Measurements from ENCODE around the gene DCAF5. TPM values are rescaled to one million over a fixed set of nuclear protein-coding genes. Genes with fewer than 3 reads are reported as not detected.
"Not testable (repeated sequence)": the region's sequence is repeated elsewhere in the genome, so short reads cannot be mapped to it uniquely, and the experiment has no call there.

Gene DCAF5, protein sequence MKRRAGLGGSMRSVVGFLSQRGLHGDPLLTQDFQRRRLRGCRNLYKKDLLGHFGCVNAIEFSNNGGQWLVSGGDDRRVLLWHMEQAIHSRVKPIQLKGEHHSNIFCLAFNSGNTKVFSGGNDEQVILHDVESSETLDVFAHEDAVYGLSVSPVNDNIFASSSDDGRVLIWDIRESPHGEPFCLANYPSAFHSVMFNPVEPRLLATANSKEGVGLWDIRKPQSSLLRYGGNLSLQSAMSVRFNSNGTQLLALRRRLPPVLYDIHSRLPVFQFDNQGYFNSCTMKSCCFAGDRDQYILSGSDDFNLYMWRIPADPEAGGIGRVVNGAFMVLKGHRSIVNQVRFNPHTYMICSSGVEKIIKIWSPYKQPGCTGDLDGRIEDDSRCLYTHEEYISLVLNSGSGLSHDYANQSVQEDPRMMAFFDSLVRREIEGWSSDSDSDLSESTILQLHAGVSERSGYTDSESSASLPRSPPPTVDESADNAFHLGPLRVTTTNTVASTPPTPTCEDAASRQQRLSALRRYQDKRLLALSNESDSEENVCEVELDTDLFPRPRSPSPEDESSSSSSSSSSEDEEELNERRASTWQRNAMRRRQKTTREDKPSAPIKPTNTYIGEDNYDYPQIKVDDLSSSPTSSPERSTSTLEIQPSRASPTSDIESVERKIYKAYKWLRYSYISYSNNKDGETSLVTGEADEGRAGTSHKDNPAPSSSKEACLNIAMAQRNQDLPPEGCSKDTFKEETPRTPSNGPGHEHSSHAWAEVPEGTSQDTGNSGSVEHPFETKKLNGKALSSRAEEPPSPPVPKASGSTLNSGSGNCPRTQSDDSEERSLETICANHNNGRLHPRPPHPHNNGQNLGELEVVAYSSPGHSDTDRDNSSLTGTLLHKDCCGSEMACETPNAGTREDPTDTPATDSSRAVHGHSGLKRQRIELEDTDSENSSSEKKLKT
- 10 to 100 TPM; 38.4 to 41.2 TPM for total RNA-seq

DNA sequence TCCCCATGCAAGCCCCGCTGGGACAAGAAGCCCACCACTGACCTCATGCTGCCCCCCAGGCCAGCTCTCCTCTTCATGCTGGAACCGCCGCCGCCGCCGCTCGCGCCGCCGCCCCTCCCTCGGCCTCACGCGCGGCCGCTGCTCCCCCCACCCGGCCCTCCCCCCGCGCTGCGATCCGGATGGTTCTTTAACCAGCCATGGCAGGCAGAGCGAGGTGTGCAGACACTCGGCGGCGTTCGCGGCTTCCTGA, at the start of gene DCAF5:
DCAF5 (minus strand) TSS at position 218 of the 250 bp plus-strand sequence; CDS start at position 77, 141 bp downstream.
- H3K27me3 Mint-ChIP-seq (ENCODE audit: low read depth), result peaks cover 22% of the 10 kb centered on the region
- ChIA-PET POLR2A (interaction anchor here (0.6 to 3.2 kb wide), 6 partner anchors 8 to 245 kb away, joined by 3 to 16 read pairs (median 6); partner anchors contain the start of genes ERH, EXD2 and SLC39A9), CTCF (interaction anchor here (1.5 to 5.3 kb wide), 4 partner anchors 18 to 241 kb away, joined by 3 to 56 read pairs (median 16); no protein-coding TSS in a partner anchor)
- peaks cover 34% of the 10 kb centered on the region for H3K4me1 Mint-ChIP-seq (ENCODE audit: low read depth)
- H3K36me3 Mint-ChIP-seq (ENCODE audit: low read depth), result peaks cover 26% of the 10 kb centered on the region
- H3K27ac Mint-ChIP-seq, result peak within 1 kb of the TSS; percentile 91
- ATAC-seq, result no peak
- peak within 1 kb of the TSS; percentile 92 for H3K4me3 Mint-ChIP-seq
- H3K9me3 Mint-ChIP-seq (ENCODE audit: insufficient read depth), result no peaks in the 10 kb centered on the region
- peak; percentile 97 for DNase-seq

GRCh38 chr14:69199786-69200185, 46.9 kb upstream of the DCAF5 start:
- Mint-ChIP-seq H3K27me3 (ENCODE audit: low read depth) (no peaks in the 10 kb centered on the region), H3K4me3 (no peak overlapping the region), H3K36me3 (ENCODE audit: low read depth) (no peaks in the 10 kb centered on the region), H3K4me1 (ENCODE audit: low read depth) (no peaks in the 10 kb centered on the region), H3K9me3 (ENCODE audit: insufficient read depth) (no peaks in the 10 kb centered on the region), H3K27ac (no peak overlapping the region)
- POLR2A ChIA-PET, result no interaction called here
- CTCF ChIA-PET, result interaction anchor here (1.2 kb wide), 1 partner anchor 70 kb away, joined by 3 read pairs; no protein-coding TSS in a partner anchor
- ATAC-seq, result no peak
- no peak for DNase-seq

- Mint-ChIP-seq H3K4me3 (no peak overlapping the region), H3K27ac (no peak overlapping the region), H3K4me1 (ENCODE audit: low read depth) (peaks cover 20% of the 10 kb centered on the region), H3K36me3 (ENCODE audit: low read depth) (no peaks in the 10 kb centered on the region), H3K27me3 (ENCODE audit: low read depth) (no peaks in the 10 kb centered on the region), H3K9me3 (ENCODE audit: insufficient read depth) (no peaks in the 10 kb centered on the region)
- POLR2A ChIA-PET, result no interaction called here
- CTCF ChIA-PET, result interaction anchor here (1.5 kb wide), 1 partner anchor 49 kb away, joined by 3 read pairs; no protein-coding TSS in a partner anchor
- no peak for DNase-seq
- ATAC-seq, result no peak
These were observed 40.8 kb upstream of the DCAF5 start for GRCh38 chr14:69193721-69194120.

GRCh38 chr14:69191340-69192111, 38.6 kb upstream of the DCAF5 start, which contains the start of gene EXD2:
TSS of gene EXD2 (plus strand) at chr14:69191498. CDS start at chr14:69209471, 17,973 bp downstream.
- H3K4me1 Mint-ChIP-seq (ENCODE audit: low read depth), result peaks cover 20% of the 10 kb centered on the region
- H3K27me3 Mint-ChIP-seq (ENCODE audit: low read depth), result peaks cover 4% of the 10 kb centered on the region
- H3K36me3 Mint-ChIP-seq (ENCODE audit: low read depth), result no peaks in the 10 kb centered on the region
- peak within 1 kb of the TSS; percentile 88 for H3K4me3 Mint-ChIP-seq
- ChIA-PET CTCF (interaction anchor here (0.8 to 3.8 kb wide), 8 partner anchors 10 to 393 kb away, joined by 3 to 22 read pairs (median 4); no protein-coding TSS in a partner anchor), POLR2A (interaction anchor here (1.1 to 2.4 kb wide), 3 partner anchors 10 to 40 kb away, joined by 3 to 10 read pairs (median 8); partner anchors contain the start of gene DCAF5)
- ATAC-seq (peak; percentile 82), DNase-seq (peak; percentile 76)
- peak within 1 kb of the TSS; percentile 74 for H3K27ac Mint-ChIP-seq
- no peaks in the 10 kb centered on the region for H3K9me3 Mint-ChIP-seq (ENCODE audit: insufficient read depth)

- H3K4me1 Mint-ChIP-seq (ENCODE audit: low read depth), result peaks cover 20% of the 10 kb centered on the region
- POLR2A ChIA-PET, result no interaction called here
- DNase-seq (no peak), ATAC-seq (no peak)
- H3K27ac Mint-ChIP-seq, result no peak overlapping the region
- H3K4me3 Mint-ChIP-seq, result no peak overlapping the region
- H3K36me3 Mint-ChIP-seq (ENCODE audit: low read depth), result no peaks in the 10 kb centered on the region
- CTCF ChIA-PET, result interaction anchor here (0.9 to 3.8 kb wide), 2 partner anchors 53 to 61 kb away, joined by 4 to 22 read pairs; no protein-coding TSS in a partner anchor
- H3K9me3 Mint-ChIP-seq (ENCODE audit: insufficient read depth), result no peaks in the 10 kb centered on the region
- peaks cover 4% of the 10 kb centered on the region for H3K27me3 Mint-ChIP-seq (ENCODE audit: low read depth)
These were observed 37.3 kb upstream of the DCAF5 start for GRCh38 chr14:69190191-69190590.

GRCh38 chr14:69183735-69184134, 30.8 kb upstream of the DCAF5 start:
- Mint-ChIP-seq H3K4me3 (no peak overlapping the region), H3K9me3 (ENCODE audit: insufficient read depth) (no peaks in the 10 kb centered on the region), H3K27ac (no peak overlapping the region), H3K4me1 (ENCODE audit: low read depth) (no peaks in the 10 kb centered on the region), H3K36me3 (ENCODE audit: low read depth) (no peaks in the 10 kb centered on the region), H3K27me3 (ENCODE audit: low read depth) (peaks cover 11% of the 10 kb centered on the region)
- DNase-seq (no peak), ATAC-seq (no peak)
- CTCF ChIA-PET, result no interaction called here
- POLR2A ChIA-PET, result no interaction called here

- ATAC-seq; H3K4me1 Mint-ChIP-seq (ENCODE audit: low read depth); H3K36me3 Mint-ChIP-seq (ENCODE audit: low read depth); H3K27ac Mint-ChIP-seq; CTCF ChIA-PET; H3K4me3 Mint-ChIP-seq; POLR2A ChIA-PET; DNase-seq; H3K9me3 Mint-ChIP-seq (ENCODE audit: insufficient read depth): not testable (repeated sequence)
- peaks cover 13% of the 10 kb centered on the region for H3K27me3 Mint-ChIP-seq (ENCODE audit: low read depth)
These were observed 29.7 kb upstream of the DCAF5 start for GRCh38 chr14:69182580-69182979.

DNA sequence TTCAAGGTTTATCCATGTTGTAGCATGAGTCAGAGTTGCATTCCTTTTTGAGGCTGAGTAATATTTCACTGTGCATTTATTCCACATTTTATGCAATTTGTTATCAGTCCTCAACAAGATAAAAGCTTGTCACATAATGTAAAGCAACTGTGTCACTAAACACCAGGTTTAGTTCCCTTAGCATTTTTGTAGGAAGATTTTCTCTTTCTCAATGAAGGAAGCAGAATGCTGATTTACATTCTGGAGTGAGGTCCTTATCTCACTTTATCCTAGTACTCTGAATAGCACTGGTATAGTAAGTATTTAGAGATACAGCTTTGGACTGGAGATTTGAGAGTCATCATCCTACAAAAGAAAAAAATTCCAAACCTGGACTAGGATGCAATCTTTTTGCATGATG, 28.6 kb upstream of the DCAF5 start:
- no peaks in the 10 kb centered on the region for H3K36me3 Mint-ChIP-seq (ENCODE audit: low read depth)
- H3K9me3 Mint-ChIP-seq (ENCODE audit: insufficient read depth), result no peaks in the 10 kb centered on the region

GRCh38 chr14:69175130-69175529, 22.2 kb upstream of the DCAF5 start:
- peaks cover 20% of the 10 kb centered on the region for H3K27me3 Mint-ChIP-seq (ENCODE audit: low read depth)
- H3K4me3 Mint-ChIP-seq, result no peak overlapping the region
- no peaks in the 10 kb centered on the region for H3K4me1 Mint-ChIP-seq (ENCODE audit: low read depth)
- POLR2A ChIA-PET, result no interaction called here
- H3K36me3 Mint-ChIP-seq (ENCODE audit: low read depth), result no peaks in the 10 kb centered on the region
- no peak for DNase-seq
- CTCF ChIA-PET, result no interaction called here
- ATAC-seq, result no peak
- no peak overlapping the region for H3K27ac Mint-ChIP-seq
- H3K9me3 Mint-ChIP-seq (ENCODE audit: insufficient read depth), result no peaks in the 10 kb centered on the region

More for the DNA sequence above, 28.6 kb upstream of the DCAF5 start:
- DNase-seq (no peak), ATAC-seq (no peak)
- POLR2A ChIA-PET, result no interaction called here
- Mint-ChIP-seq H3K27ac (no peak overlapping the region), H3K4me1 (ENCODE audit: low read depth) (no peaks in the 10 kb centered on the region), H3K4me3 (no peak overlapping the region), H3K27me3 (ENCODE audit: low read depth) (peaks cover 17% of the 10 kb centered on the region)
- CTCF ChIA-PET, result interaction anchor here (1.4 kb wide), 1 partner anchor 10 kb away, joined by 3 read pairs; the partner anchor contains the start of gene EXD2

GRCh38 chr14:69171569-69171968, 18.6 kb upstream of the DCAF5 start:
- Mint-ChIP-seq H3K4me3 (no peak overlapping the region), H3K9me3 (ENCODE audit: insufficient read depth) (no peaks in the 10 kb centered on the region), H3K4me1 (ENCODE audit: low read depth) (no peaks in the 10 kb centered on the region), H3K27ac (no peak overlapping the region), H3K36me3 (ENCODE audit: low read depth) (no peaks in the 10 kb centered on the region), H3K27me3 (ENCODE audit: low read depth) (peaks cover 14% of the 10 kb centered on the region)
- ChIA-PET POLR2A (no interaction called here), CTCF (no interaction called here)
- no peak for DNase-seq
- ATAC-seq, result peak; percentile 27

DNA sequence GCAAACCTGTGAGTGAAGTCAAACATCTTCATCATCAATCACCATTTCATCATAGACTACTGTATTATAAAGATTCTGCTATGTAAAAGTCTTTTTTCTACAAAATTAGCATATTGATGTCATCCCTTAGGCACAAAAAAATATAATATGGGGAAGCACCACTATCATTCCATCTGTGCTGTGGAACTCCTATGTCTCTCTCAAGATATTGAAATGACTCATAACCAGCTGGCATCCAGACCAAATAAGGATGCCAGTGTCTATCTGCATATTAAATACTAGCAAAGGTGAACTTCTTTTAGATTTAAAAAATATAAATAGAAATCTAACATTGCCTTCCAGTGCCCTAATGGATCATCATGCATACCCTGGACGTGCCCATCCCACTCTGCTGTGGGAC, 17.9 kb upstream of the DCAF5 start:
- DNase-seq (no peak), ATAC-seq (no peak)
- Mint-ChIP-seq H3K27me3 (ENCODE audit: low read depth) (peaks cover 12% of the 10 kb centered on the region), H3K4me1 (ENCODE audit: low read depth) (no peaks in the 10 kb centered on the region), H3K27ac (no peak overlapping the region), H3K36me3 (ENCODE audit: low read depth) (no peaks in the 10 kb centered on the region), H3K9me3 (ENCODE audit: insufficient read depth) (no peaks in the 10 kb centered on the region), H3K4me3 (no peak overlapping the region)
- CTCF ChIA-PET, result no interaction called here
- POLR2A ChIA-PET, result no interaction called here
